ENCODE data around the gene GCSAML.
"Not testable (repeated sequence)": the region's sequence is repeated elsewhere in the genome, so short reads cannot be mapped to it uniquely, and the experiment has no call there.

The GCSAML gene

GRCh38 chr1:247548769-247549182, at the start of gene GCSAML:
TSS of gene GCSAML (plus strand) at chr1:247549134. CDS start at chr1:247549192, 58 bp downstream.
- in situ Hi-C loops (cut with MboI; ENCODE audit: low sequenced_read_pairs): no loop called here

- in situ Hi-C loops (cut with MboI; ENCODE audit: low sequenced_read_pairs): no loop called here
These were observed 48.1 kb upstream of the GCSAML start for GRCh38 chr1:247500865-247501264.

GRCh38 chr1:247506831-247507230, 42.1 kb upstream of the GCSAML start:
- in situ Hi-C loops (cut with MboI; ENCODE audit: low sequenced_read_pairs): no loop called here

GRCh38 chr1:247517795-247518612, 30.9 kb upstream of the GCSAML start:
- in situ Hi-C loops (cut with MboI; ENCODE audit: low sequenced_read_pairs): no loop called here

GRCh38 chr1:247518613-247518891, 30.4 kb upstream of the GCSAML start:
- in situ Hi-C loops (cut with MboI; ENCODE audit: low sequenced_read_pairs): no loop called here

- in situ Hi-C loops (cut with MboI; ENCODE audit: low sequenced_read_pairs): not testable (repeated sequence)
These were observed 27.0 kb upstream of the GCSAML start for GRCh38 chr1:247521886-247522285.

GRCh38 chr1:247528812-247529474, 20.0 kb upstream of the GCSAML start:
- in situ Hi-C loops (cut with MboI; ENCODE audit: low sequenced_read_pairs): no loop called here

GRCh38 chr1:247529771-247530355, 19.1 kb upstream of the GCSAML start:
- in situ Hi-C loops (cut with MboI; ENCODE audit: low sequenced_read_pairs): no loop called here

GRCh38 chr1:247530785-247531184, 18.1 kb upstream of the GCSAML start:
- in situ Hi-C loops (cut with MboI; ENCODE audit: low sequenced_read_pairs): no loop called here

GRCh38 chr1:247531937-247532336, 17.0 kb upstream of the GCSAML start:
- in situ Hi-C loops (cut with MboI; ENCODE audit: low sequenced_read_pairs): no loop called here

- in situ Hi-C loops (cut with MboI; ENCODE audit: low sequenced_read_pairs): no loop called here
These were observed 13.5 kb upstream of the GCSAML start for GRCh38 chr1:247535402-247535801.

GRCh38 chr1:247536340-247536739, 12.6 kb upstream of the GCSAML start, which contains the start of gene OR2C3:
TSS of gene OR2C3 (minus strand) at chr1:247536440. CDS start at chr1:247532511, 3,929 bp downstream.
- in situ Hi-C loops (cut with MboI; ENCODE audit: low sequenced_read_pairs): no loop called here

- in situ Hi-C loops (cut with MboI; ENCODE audit: low sequenced_read_pairs): no loop called here
These were observed 10.4 kb upstream of the GCSAML start for GRCh38 chr1:247538561-247538960.

GRCh38 chr1:247539215-247539614, 9.7 kb upstream of the GCSAML start:
- in situ Hi-C loops (cut with MboI; ENCODE audit: low sequenced_read_pairs): no loop called here

- in situ Hi-C loops (cut with MboI; ENCODE audit: low sequenced_read_pairs): no loop called here
These were observed 8.4 kb upstream of the GCSAML start for GRCh38 chr1:247540581-247540980.

GRCh38 chr1:247542811-247543210, 6.1 kb upstream of the GCSAML start:
- in situ Hi-C loops (cut with MboI; ENCODE audit: low sequenced_read_pairs): no loop called here

- in situ Hi-C loops (cut with MboI; ENCODE audit: low sequenced_read_pairs): no loop called here
These were observed 842 bp upstream of the GCSAML start for GRCh38 chr1:247548092-247548491.

GRCh38 chr1:247551721-247552120, 2.8 kb downstream of the GCSAML start:
- in situ Hi-C loops (cut with MboI; ENCODE audit: low sequenced_read_pairs): no loop called here

GRCh38 chr1:247552231-247552630, 3.3 kb downstream of the GCSAML start:
- in situ Hi-C loops (cut with MboI; ENCODE audit: low sequenced_read_pairs): no loop called here

- in situ Hi-C loops (cut with MboI; ENCODE audit: low sequenced_read_pairs): no loop called here
These were observed 9.2 kb downstream of the GCSAML start for GRCh38 chr1:247557926-247558674.

GRCh38 chr1:247561711-247562110, 12.8 kb downstream of the GCSAML start:
- in situ Hi-C loops (cut with MboI; ENCODE audit: low sequenced_read_pairs): no loop called here
